Smooth muscle cell of the brain vasculature (primary cell): ENCODE results near the gene PROC.
A peak's percentile ranks its signal among the peaks of the same experiment; 100 is the strongest.
"Not testable (repeated sequence)": the region's sequence is repeated elsewhere in the genome, so short reads cannot be mapped to it uniquely, and the experiment has no call there.

ENCODE experiments used
- DNase-seq: peaks from one replicate; pipeline ENCODE4 v3.0.0-alpha.2; 2012; ENCODE audit warnings: low read depth, low spot score

PROC gene

DNA sequence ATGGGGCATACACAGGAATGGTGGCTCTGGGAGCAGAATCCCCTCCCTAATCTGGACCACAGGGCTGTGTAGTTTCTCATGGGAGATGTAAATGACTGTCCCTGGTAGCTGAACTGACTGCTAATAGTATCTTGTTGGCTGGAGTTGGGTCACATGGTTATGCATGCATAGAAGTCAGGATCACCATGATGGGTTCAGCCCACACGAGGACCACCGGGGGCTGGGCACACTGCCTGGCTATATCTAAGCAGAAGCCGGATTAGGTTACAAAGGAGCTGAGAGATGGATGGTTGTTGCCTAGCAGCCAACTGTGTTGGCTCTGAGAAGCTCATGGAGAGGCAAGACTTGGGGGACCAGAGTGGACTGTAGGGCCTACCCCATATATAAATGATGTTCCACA, 23.7 kb upstream of the PROC start:
- DNase-seq: no peak

DNA sequence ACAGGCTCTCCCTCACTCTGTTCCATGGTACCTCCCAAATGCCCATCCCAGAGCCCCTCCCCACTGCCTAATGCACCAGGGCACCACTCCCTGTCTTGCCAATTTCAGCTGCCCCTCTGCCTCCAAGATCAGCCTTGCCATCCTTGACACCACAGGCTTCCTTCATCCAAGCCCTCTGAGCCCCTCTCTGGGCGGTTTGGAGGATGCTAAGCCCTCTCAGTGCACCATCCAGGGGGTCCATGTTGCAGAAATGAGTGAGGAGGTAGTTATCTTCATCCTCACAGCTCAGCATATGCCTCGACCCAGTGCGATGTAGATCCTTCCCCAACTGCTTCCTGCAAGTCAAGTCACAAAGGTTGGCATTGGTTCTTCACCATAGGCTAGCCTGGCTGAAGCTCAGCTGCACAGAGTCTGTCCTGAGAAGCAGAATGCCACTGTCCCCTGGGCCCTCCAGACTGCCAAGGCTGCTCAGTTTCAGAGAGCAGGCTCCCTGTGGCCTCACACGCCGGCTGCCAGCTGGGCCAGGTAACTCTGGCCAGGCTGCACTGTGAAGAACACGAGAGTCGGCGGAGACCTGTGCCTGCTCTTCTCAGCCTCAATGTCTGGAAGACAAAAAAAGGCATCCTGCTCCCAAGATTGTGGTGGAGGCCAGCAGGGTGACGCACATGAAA, 20.5 kb upstream of the PROC start:
- DNase-seq: no peak

DNA sequence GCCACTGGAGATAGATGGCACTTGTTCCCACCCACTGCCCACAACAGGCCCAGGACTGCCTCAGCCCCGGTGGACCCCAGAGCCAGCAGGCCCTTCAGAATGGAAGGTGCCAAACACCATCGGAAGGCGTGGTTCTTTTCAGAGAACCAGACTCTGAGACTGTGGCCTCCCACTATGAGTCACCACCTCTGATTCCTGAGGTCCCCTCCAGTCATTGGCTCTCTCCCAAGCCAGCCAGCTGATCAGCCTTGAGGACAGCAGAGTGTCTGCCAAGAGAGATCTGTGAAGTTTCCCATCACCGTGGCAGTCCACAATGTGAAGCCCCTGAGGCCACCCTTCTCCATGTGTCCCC, 20.0 kb upstream of the PROC start:
- DNase-seq: peak; percentile 52

DNA sequence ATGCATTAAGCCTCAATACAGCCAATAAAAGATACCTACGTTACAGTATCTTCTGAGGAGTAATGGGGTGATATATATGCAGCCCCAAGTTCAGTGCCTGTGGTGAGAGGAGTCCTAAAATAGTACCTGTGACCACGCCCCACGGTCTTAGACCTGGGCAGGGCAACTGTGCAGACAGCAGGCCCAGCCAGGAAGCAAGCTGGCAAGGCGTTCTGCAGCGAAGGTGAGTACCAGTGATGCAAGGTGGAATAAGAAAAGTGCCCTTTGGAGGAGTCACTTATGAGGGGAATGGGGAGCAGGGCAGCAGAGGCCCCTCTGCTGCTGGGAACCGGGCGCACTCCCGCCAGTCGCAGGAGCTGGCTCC, 17.7 kb upstream of the PROC start:
- DNase-seq: no peak

DNA sequence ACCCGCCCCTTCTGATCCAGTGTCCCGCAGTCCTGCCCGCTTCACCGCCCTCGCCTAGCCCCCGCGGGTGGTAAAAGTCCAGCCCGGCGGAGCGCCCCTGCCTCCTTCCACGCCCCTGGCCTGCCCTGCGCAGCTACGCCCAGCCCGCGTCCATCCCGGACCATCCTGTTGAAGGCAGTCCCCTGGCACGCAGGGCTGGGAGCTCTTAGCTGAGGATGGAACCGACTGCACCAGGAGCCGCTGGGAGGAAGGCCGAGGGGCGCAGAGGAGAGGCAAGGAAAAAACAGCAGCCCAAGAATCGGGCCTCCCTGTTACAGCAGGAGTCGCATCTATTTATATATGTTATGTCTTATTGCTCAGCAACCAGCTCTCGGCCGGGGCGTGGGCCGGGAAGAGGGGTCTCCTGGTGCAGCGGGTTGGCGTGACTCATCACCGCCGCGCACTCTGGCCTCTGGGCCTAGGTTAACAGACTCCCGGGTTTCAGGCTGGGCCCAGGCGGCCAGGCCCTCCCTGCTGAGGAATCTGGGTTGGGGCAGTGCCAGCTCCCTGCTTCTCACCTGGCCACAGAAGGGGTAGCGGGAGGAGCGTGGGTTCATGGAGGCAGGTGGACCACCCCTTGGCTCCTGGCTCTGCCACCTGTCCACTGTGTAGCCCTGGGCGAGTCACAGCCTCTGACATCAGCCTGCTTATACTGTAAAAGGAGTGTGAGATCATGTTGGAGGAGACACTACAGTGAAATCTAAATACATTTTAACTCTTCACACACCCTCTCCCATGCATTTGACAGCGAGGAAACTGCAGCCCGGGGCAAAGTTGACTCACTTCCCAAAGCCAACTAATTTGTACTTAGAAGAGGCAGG, 17.1 kb upstream of the PROC start:
- DNase-seq: no peak

DNA sequence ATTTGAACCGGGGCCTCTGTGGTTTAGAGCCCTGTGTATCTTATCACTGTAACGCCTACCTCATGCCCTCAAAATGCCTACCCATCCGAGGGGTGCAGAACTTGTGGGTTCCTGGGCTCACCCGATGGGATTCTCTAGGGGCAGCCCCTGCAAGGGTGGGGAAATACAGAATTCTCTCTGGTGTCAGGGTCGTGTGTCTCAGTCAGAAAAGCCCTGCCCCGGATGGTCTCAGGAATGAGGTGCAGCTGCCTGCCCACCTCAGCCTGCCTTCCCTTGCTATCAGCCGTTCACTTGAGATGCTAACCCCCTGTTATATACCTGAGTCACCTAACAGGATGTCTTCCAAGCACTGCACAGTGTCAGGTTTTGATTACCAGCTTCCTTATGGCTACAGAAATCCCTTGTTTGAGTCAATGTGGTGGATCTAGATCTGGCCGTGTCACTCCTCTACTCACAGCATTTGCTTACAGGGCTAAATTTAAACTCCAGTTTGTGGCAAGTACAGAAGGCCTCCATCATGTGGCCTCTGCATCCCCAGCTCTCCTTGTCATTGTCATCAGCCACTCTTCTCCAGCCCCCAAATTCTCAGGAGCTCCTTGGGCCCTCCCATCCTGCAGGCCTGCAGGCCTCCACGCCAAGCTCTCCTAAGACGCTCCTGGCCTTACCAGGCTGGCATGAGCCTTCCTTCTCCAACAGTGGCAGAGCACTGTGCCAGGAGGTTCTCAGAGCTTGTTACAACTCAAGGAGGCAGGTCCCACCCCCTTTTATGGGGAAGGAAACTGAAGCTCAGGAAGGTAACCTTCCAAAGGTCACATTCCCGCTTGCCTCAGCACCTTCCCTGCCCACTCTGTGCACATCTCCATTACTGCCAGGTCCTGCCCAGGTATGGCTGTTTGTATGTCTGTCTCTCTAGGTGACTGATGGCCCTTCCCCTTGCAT, 16.2 kb upstream of the PROC start:
- no peak for DNase-seq

DNA sequence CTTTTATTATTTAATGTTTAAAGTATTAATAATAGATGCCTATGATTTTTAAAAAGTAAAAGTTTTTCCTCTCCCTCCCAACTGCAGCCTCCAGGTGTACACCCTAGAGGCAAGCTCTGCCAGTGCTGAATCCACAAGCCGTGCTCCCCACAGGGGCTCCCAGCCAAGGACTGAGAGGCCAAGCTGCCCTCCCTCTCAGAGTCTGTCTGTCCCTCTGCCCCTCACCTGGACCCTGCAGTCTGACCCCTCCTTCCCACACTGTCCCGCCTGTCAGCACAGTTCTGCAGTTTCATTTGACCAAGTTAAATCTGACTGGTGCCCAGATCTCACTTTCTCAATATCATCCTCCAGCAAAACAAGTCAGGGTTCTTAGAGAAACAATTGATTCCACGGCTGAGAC, 14.8 kb upstream of the PROC start:
- DNase-seq: no peak

DNA sequence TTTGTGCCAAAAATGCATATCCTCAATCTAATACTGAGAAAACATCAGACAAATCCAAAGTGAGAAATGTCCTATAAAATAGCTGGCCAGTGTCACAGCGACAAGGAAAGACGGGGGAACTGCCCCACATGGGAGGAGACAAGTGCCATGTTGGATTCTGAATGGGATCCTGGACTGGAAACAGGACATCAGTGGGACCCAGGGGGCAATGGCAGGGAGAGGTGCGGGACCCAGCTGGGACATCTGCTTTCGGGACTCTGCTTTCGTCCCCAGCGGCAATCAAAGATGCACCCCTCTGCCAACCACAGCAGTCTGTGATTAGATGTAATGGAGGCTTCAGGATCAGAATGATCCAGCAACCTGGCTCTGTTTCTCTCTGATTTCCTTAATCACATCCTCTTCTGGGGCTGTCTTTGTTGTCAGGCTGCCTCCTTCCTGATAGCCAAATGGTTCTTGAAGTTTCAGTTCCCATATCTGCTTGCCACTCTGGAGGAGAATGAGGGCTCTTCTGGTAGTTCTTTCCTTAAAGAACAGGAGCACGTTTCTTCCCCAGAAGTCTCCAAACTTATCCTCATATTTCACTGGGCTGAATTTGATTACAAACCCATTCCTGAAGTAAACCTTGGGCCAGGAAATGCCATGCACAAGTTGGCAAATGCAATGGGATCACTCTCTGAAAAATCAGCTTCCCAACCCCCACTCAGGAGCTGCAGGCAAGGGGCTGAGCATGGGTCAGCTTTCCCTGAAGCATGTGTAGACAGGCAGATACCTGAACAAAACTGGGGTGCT, 13.6 kb upstream of the PROC start:
- no peak for DNase-seq

DNA sequence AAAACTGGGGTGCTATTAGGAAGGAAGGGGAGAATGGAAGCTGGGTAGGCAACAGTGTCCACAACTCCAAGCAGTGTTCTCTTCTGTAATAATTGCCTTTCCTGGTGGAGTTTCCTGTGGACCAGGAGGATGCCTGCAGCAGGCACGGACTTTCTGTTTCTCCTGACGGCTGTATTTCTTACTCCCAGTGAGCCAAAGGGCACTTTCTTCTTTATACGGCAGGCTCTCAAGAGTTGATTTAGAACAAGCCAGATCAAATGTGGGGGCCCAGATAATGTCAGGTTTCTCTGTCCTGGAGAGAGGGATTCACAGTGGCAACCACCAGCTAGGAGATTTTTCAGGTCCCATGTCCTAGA, 13.0 kb upstream of the PROC start:
- DNase-seq: no peak

DNA sequence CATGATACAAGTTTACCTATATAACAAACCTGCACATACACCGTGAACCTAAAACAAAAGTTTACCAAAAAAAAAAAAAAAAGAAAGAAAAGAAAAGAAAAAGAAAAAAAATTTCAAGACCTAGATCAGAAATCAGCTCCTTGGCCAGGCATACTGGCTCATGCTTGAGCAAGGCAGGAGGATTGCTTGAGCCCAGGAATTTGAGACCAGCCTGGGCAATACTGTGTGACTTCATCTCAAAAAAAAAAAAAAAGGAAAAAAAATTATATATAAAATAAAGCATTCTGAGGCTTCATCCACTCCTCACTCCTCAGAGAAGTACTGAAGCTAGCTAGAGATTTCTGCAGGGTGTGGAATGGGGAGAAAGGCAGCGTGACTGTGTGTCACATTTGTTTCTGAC, 11.8 kb upstream of the PROC start:
- DNase-seq: no peak

DNA sequence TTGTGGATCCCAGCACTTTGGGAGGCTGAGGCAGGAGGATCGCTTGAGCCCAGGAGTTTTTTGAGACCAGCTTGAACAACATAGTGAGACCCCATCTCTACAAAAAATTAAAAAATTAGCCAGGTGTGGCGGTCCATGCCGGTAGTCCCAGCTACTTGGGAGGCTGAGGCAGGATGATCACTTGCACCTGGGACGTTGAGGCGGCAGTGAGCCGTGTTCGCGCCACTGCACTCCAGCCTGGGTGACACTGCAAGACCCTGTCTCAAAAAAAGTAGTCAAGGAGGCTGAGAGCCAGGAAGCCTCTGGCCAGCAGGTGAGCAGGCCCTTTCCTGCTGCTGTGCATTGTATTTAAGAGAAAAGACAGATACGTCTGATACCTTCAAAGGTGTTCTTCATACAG, 11.1 kb upstream of the PROC start:
- no peak for DNase-seq

DNA sequence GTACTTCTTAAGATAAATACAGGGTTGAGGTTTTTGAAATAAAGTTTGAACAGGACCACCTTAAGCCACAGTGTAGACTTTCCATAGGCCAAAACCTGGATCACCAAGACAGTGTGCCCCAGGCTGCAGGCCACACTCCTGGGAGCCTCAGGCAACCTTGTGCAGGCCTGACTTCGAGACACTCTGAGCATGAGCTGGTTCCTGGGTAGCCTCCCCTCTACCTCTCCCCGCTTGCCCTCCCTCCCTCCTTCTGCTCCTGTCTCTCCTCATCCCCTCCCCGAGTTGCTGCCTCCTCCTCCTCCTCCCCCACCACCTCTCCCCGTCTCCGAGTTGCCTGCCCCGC, 10.6 kb upstream of the PROC start:
- no peak for DNase-seq

DNA sequence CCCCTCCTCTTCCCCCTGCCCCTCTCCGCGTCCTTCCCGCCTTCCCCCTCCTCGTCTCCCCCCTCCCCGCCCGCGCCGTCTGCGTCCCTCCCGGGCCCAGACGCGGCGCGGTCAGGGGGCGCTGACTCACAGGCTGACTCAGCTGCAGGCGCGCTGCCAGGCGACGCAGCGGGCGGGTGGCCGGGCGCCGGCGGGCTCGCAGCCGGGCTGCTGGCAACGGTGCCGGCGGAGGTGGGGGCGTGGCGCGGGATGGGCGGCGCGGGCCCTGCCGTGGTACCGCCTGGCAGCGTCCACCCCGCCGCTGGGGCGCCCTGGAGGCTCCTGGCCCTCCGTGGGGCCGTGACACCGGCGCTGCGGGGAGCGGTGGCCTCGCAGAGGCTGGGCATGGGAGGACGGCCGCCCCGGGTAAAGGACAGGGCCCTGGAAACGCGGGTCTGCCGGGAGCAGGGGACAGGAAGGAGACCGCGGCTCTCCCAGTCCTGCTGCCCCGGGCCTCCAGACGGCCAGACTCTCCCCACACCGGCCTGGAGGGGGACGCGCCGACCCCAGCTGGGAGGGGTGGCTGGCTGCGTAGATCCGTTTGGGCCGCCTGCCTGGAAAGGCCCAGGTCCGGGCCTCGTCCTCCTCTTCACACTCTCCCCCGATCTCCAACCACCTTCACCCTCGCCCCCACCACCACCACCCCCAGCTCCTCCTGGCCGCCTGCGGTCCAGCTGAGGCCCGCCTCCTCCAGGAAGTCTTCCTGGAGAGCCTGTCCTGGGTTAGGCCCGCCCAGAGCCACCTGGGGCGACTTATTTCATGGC, 10.0 kb upstream of the PROC start:
- DNase-seq: peak; percentile 75

DNA sequence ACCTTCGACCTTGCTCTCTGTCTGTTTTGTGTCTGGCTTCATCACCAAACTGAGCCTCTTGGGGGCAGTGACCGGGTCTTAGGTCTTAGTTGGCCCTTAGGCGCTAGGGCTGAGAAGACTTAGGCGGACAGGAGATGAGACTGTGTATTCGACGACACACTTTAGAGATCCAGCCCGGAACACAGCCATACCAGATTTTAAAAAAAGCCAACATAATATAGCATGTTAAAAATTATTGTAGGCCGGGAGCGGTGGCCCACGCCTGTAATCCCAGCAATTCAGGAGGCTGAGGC, 9.5 kb upstream of the PROC start:
- no peak for DNase-seq

DNA sequence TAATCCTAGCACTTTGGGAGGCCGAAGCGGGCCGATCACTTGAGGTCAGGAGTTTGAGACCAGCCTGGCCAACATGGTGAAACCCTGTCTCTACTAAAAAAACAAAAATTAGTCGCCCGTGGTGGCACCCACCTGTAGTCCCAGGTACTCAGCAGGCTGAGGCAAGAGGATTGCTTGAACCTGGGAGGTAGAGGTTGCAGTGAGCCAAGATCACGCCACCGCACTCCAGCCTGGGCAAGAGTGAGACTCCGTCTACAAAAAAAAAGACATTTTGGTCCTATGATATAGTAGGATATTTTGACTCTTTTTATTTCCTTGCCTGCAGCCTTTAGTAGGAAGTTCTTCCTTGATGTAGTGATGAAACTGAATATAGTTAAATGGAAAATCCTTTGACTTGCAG, 8.5 kb upstream of the PROC start:
- not testable (repeated sequence) for DNase-seq

DNA sequence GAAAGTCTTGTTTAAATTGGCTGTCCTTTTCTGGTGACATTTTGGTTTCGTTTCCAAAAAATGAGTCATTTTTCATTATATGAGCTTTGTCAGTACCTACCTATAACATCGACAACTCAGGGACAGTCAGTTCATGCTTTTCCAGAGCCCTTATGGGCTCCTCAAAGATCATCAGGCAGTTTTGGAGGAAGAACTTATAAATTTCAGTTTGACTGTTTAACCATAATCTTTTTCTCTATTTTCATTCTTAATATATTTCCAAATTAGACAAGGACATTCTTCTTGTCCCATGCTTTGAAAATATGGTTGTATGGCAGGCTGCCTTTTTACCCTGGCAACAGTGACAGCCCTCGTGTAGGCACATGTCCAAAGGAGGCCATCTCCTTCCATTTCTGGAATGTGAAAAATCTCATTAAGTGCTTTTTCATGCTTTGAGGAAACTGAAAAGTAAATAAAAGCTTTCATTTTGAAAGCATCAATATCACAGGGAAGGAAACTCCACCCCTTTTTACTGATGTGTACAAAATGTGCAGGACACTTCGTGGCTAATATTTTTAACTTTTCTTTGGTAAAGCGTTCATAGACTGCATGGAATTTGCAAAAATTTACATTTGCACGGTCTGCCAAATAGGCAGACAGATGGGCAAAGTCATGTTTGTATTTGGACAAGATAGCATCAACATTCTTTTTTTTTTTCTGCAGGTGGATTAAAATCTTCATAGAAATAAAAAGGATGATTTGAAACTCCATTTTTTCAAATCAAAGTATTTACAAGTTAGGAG, 7.2 kb upstream of the PROC start:
- DNase-seq: no peak

DNA sequence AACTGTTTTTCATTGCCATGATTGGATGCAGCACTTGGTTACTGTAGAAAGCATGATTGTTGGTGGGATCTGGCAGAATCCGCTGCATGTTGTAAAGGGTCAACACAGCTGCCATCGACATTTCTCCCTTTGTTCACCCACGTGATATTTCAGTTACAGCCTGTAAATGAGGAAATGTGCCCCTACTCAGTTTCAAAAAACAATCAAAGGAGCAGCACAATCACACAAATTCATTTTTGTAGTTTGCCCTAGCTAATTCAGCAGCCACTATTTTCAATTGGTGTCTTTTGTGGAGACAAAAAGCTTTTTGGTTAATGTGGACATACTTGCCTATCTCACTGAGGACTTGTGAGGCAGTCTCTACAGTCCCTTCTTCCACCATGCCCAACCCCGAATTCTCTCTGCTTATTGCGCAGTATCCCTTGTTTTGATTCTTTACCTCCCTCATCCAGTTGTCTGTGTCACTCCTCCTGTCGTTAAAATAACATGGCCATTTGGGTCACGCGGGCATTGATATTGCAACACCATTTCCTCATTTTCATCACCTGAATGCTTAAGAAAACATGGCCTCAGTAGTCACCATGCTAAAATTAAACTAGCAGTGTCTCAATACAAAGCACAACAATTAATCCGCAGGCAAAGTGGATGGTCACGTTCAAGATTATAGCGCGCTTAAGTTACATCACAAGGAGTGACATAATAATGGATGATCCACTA, 6.4 kb upstream of the PROC start:
- DNase-seq: no peak

DNA sequence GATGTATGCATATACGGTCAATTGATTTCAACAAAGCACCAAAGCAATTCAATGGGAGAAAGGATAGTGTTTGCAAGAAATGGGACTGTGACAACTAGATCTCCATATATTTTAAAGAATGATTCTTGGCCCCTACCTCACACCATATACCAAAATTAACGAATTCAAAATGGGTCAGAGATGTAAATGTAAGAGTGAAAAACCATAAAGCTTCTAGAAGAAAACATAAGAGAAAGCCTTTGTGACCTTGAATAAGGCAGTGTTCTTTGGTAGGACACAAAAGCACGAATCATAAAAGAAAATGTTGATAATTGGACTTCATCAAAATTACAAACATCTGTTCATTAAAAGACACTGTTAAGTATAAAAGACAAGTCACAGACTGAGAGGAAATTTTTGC, 5.0 kb upstream of the PROC start:
- no peak for DNase-seq

DNA sequence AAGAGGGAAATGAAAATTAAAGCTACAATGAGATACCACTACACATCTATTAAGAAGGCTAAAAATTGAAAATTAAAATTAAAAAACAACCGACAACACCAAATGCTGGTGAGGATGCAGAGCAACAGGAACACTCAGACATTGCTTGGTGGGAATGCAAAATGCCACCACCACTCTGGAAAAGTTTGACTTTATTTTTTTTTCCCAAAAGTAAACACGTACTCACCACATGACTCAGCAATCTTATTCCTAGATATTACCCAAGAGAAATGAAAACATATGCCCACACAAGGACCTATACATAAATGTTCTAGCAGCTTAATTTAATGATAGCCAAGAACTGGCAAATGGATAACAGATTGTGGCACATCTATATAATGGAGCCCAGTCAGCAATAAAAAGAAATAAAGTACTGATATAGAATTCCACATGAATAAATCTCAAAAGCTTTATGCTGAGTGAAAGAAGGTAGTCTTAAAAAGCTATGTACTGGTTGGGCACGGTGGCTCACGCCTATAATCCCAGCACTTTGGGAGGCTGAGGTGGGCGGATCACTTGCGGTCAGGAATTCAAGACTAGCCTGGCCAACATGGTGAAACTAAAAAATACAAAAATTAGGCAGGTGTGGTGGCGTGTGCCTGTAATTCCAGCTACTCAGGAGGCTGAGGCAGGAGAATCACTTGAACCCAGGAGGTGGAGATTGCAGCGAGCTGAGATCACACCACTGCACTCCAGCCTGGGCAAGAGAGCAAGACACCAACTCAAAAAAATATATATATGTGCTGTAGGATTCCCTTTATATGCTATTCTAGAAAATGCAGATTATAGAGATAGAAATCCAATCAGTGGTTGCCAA, 4.2 kb upstream of the PROC start:
- no peak for DNase-seq
